Measurements from ENCODE around the gene AIRE. TPM values are rescaled to one million over a fixed set of nuclear protein-coding genes. Genes with fewer than 3 reads are reported as not detected.

AIRE gene
- total and polyA plus RNA-seq, 2 of the 13 experiments (the other 11 are each of a cell fraction or from before 2014, with no cell fraction given), result not detected

GRCh38 chr21:44324854-44325107 is 39.1 kb downstream of the AIRE start:
- no peaks in the 10 kb centered on the region for H3K9me3 ChIP-seq (ENCODE audit: low read length)
- no peak overlapping the region for H3K27ac ChIP-seq (ENCODE audit: extremely low read length, insufficient read depth, low read length)
- intact Hi-C loops (cut with micrococcal nuclease; ENCODE audit: unreplicated experiment), result no loop called here
- ATAC-seq (no peak), FAIRE-seq (no peak), DNase-seq (ENCODE audit: low spot score) (no peak)
- CTCF ChIA-PET (ENCODE audit: low intra/inter-chr PET ratio, low total read pairs), result no interaction called here
- H3K36me3 ChIP-seq (replicated peaks in 1 of 2; ENCODE audit: control insufficient read depth in 1 of 2, insufficient read depth in 2 of 2, low read length in 2 of 2), result peaks cover 13 to 42% of the 10 kb centered on the region in 2 experiments; a peak in 4 of 5 replicates
- TF ChIP-seq HMG20B (CRISPR knock-in tag; conservative IDR thresholded peaks at IDR 0.05) (no peak), RBFOX2 (IDR thresholded peaks at IDR 0.05; ENCODE audit: low read depth, low read length) (0 out of 2 replicates have a peak, but pooled peaks have one; percentile 9), ZNF230 (CRISPR knock-in tag; IDR thresholded peaks at IDR 0.05) (no peak)
- in situ Hi-C loops (cut with HindIII; ENCODE audit: extremely low pct_ligation_motif_present, low pct_unique_long_range_greater_than_20kb), result no loop called here
- 96% methylated on average over 10 of the region's 11 CpGs for WGBS (ENCODE audit: low lambda C conversion rate)
- no peak overlapping the region for H3K9ac ChIP-seq (ENCODE audit: insufficient read depth, low read depth, low read length)
- H3K4me3 ChIP-seq (replicated peaks in 1 of 3; ENCODE audit: insufficient read depth in 1 of 3, low read depth in 2 of 3, low read length in 3 of 3), result no peak overlapping the region
- H3K4me1 ChIP-seq (ENCODE audit: insufficient read depth, low read length), result no peaks in the 10 kb centered on the region
- POLR2A ChIA-PET, result no interaction called here
- H3K27me3 ChIP-seq (ENCODE audit: control insufficient read depth in 1 of 2, insufficient read depth in 2 of 2, low read length in 2 of 2), result no peaks in the 10 kb centered on the region
- no peak overlapping the region for H3K4me2 ChIP-seq (ENCODE audit: low read depth, low read length)
- BruUV-seq (replicated peaks), result no TSS peak
- no peak overlapping the region for H2AFZ ChIP-seq (ENCODE audit: low read length)
- H4K20me1 ChIP-seq (ENCODE audit: insufficient read depth, low read length), result no peaks in the 10 kb centered on the region
- H3K79me2 ChIP-seq (ENCODE audit: insufficient read depth, low read length), result no peaks in the 10 kb centered on the region

GRCh38 chr21:44325386-44326271 is 40.0 kb downstream of the AIRE start:
- TSS peak; percentile 46 for BruUV-seq (replicated peaks)
- WGBS (ENCODE audit: low lambda C conversion rate), result 92% methylated on average over 24 of the region's 44 CpGs
- intact Hi-C loops (cut with micrococcal nuclease; ENCODE audit: unreplicated experiment) (no loop called here), in situ Hi-C loops (cut with HindIII; ENCODE audit: extremely low pct_ligation_motif_present, low pct_unique_long_range_greater_than_20kb) (no loop called here)
- Histone ChIP-seq H3K9me3 (ENCODE audit: low read length) (no peaks in the 10 kb centered on the region), H3K4me1 (ENCODE audit: insufficient read depth, low read length) (no peaks in the 10 kb centered on the region), H3K9ac (ENCODE audit: insufficient read depth, low read depth, low read length) (no peak overlapping the region), H4K20me1 (ENCODE audit: insufficient read depth, low read length) (no peaks in the 10 kb centered on the region), H3K27me3 (ENCODE audit: control insufficient read depth in 1 of 2, insufficient read depth in 2 of 2, low read length in 2 of 2) (no peaks in the 10 kb centered on the region), H2AFZ (ENCODE audit: low read length) (no peak overlapping the region), H3K4me2 (ENCODE audit: low read depth, low read length) (no peak overlapping the region), H3K79me2 (ENCODE audit: insufficient read depth, low read length) (no peaks in the 10 kb centered on the region), H3K36me3 (replicated peaks in 1 of 2; ENCODE audit: control insufficient read depth in 1 of 2, insufficient read depth in 2 of 2, low read length in 2 of 2) (peaks cover 13 to 41% of the 10 kb centered on the region in 2 experiments; a peak in 4 of 5 replicates), H3K27ac (ENCODE audit: extremely low read length, insufficient read depth, low read length) (no peak overlapping the region), H3K4me3 (replicated peaks in 1 of 3; ENCODE audit: insufficient read depth in 1 of 3, low read depth in 2 of 3, low read length in 3 of 3) (no peak overlapping the region)
- FAIRE-seq (no peak), ATAC-seq (no peak), DNase-seq (ENCODE audit: low spot score) (no peak)
- ChIA-PET POLR2A (interaction anchor here (0.7 kb wide), 1 partner anchor 12 kb away, joined by 3 read pairs; no protein-coding TSS in a partner anchor), CTCF (ENCODE audit: low intra/inter-chr PET ratio, low total read pairs) (no interaction called here)
- no peak for TF ChIP-seq HHEX (CRISPR knock-in tag; IDR thresholded peaks at IDR 0.05)
- TF ChIP-seq MIER3 (CRISPR knock-in tag; IDR thresholded peaks at IDR 0.05; ENCODE audit: borderline replicate concordance), result no peak
- no peak for TF ChIP-seq PHF21A (CRISPR knock-in tag; IDR thresholded peaks at IDR 0.05)
- TF ChIP-seq ZNF451 (CRISPR knock-in tag; IDR thresholded peaks at IDR 0.05), result no peak
- TF ChIP-seq FUBP1 (CRISPR knock-in tag; IDR thresholded peaks at IDR 0.05; ENCODE audit: borderline replicate concordance), result no peak
- no peak for TF ChIP-seq ZNF761 (CRISPR knock-in tag; conservative IDR thresholded peaks at IDR 0.05)
- TF ChIP-seq PHF5A (CRISPR knock-in tag; IDR thresholded peaks at IDR 0.05; ENCODE audit: low read depth, unreplicated experiment), result no peak
- no peak for TF ChIP-seq ZBTB26 (CRISPR knock-in tag; IDR thresholded peaks at IDR 0.05; ENCODE audit: borderline replicate concordance)
- no peak for TF ChIP-seq BCL3 (CRISPR knock-in tag; IDR thresholded peaks at IDR 0.05)
- no peak for TF ChIP-seq ZNF546 (CRISPR knock-in tag; conservative IDR thresholded peaks at IDR 0.05)
- TF ChIP-seq POLR2A (IDR thresholded peaks at IDR 0.05; ENCODE audit: insufficient read depth in 1 of 2, low read depth in 2 of 2, low read length in 2 of 2), result 0 out of 4 replicates have a peak, but pooled peaks of 1 of the 2 experiments have one; percentile 15
- peak; percentile 46 for TF ChIP-seq AGO2 (optimal IDR thresholded peaks at IDR 0.05; ENCODE audit: low read depth, low read length)

Data from HepG2 (cell line).